Smooth muscle cell (in vitro differentiated cells): ENCODE data around the gene ATL3. TPM values are rescaled to one million over a fixed set of nuclear protein-coding genes. Genes with fewer than 3 reads are reported as not detected.

Experiments used
- DNase-seq: peaks from one replicate; lab custom pipeline; 2025; ENCODE audit not compliant: unreplicated experiment; lab: John Stamatoyannopoulos, UW
- H2AFZ ChIP-seq: fragments of 200-600 bp; sonication (generic); 2 replicates; pipeline ENCODE4 v1.6.0; 2016; ENCODE audit warnings: antibody characterized with exemption, low read depth, mild to moderate bottlenecking
- H3F3A ChIP-seq: fragments of 200-600 bp; sonication (generic); 2 replicates; pipeline ENCODE4 v1.6.0; 2017; ENCODE audit warnings: antibody characterized with exemption, low read depth
- H3K27ac ChIP-seq: fragments of 200-600 bp; sonication (generic); 2 replicates; pipeline ENCODE4 v1.5.1; 2016; ENCODE audit warnings: low read depth, mild to moderate bottlenecking
- H3K27me3 ChIP-seq: fragments of 200-600 bp; sonication (generic); 2 replicates; pipeline ENCODE4 v1.6.1; 2016; ENCODE audit warnings: low read depth, mild to moderate bottlenecking
- H3K36me3 ChIP-seq: fragments of 200-600 bp; sonication (generic); 2 replicates; pipeline ENCODE4 v1.5.1; 2016; ENCODE audit warnings: low read depth
- H3K4me1 ChIP-seq: fragments of 200-600 bp; sonication (generic); 2 replicates; pipeline ENCODE4 v1.5.1; 2016; ENCODE audit warnings: low read depth
- H3K4me2 ChIP-seq: fragments of 200-600 bp; sonication (generic); 2 replicates; pipeline ENCODE4 v1.6.0; 2016; ENCODE audit warnings: mild to moderate bottlenecking
- H3K4me3 ChIP-seq: fragments of 200-600 bp; sonication (generic); 2 replicates; pipeline ENCODE4 v1.5.1; 2016; ENCODE audit warnings: mild to moderate bottlenecking
- H3K79me2 ChIP-seq: fragments of 200-600 bp; sonication (generic); 2 replicates; pipeline ENCODE4 v1.6.0; 2016; ENCODE audit warnings: low read depth, mild to moderate bottlenecking
- H3K9ac ChIP-seq: fragments of 200-600 bp; sonication (generic); 2 replicates; pipeline ENCODE4 v1.6.0; 2016; ENCODE audit warnings: low read depth
- H3K9me3 ChIP-seq: fragments of 200-600 bp; sonication (generic); replicated peaks from 2 replicates; pipeline ENCODE4 v1.5.1; 2016; ENCODE audit warnings: low read depth
- H4K20me1 ChIP-seq: fragments of 200-600 bp; sonication (generic); 2 replicates; pipeline ENCODE4 v1.6.0; 2016; ENCODE audit warnings: low read depth
- CTCF ChIP-seq: fragments of 200-600 bp; sonication (generic); IDR thresholded peaks from 2 replicates; pipeline ENCODE4 v1.5.1; 2017; ENCODE audit warnings: borderline replicate concordance, mild to moderate bottlenecking, antibody characterized with exemption; ENCODE audit not compliant: insufficient read depth, poor library complexity, severe bottlenecking
- WGBS: methylation state at CpG from one replicate; pipeline ENCODE4 v1.1.7; 2016; ENCODE audit warnings: low lambda C conversion rate; 5-methylcytosine and 5-hydroxymethylcytosine counted together
- polyA plus RNA-seq: library from polyadenylated mRNA; unstranded; fragments of >200 nt; fragmentation: Nextera tagmentation; extraction: Ambion mirVana; gene quantifications from 2 replicates; pipeline ENCODE4 v1.2.1, GENCODE V29; 2016
- small RNA-seq: library from RNA; depleted of rRNA; stranded (forward); fragments of <200 nt; gene quantifications from one replicate; pipeline ENCODE3, GENCODE V24; 2014
- total RNA-seq: library from RNA; depleted of rRNA; stranded (reverse); fragments of >200 nt; gene quantifications from 2 replicates; pipeline ENCODE4 v1.2.3, GENCODE V29; 2014

Gene ATL3
- total and polyA plus RNA-seq, 2 experiments from 2014 or later, result 13.0 to 32.5 TPM

GRCh38 chr11:63574856-63575602 lies 96.1 kb downstream of the ATL3 start:
- H3K27me3 ChIP-seq, result no peaks in the 10 kb centered on the region
- no peaks in the 10 kb centered on the region for H4K20me1 ChIP-seq
- H3K4me1 ChIP-seq, result no peaks in the 10 kb centered on the region
- H3K9me3 ChIP-seq, result no peaks in the 10 kb centered on the region
- H3K79me2 ChIP-seq, result no peaks in the 10 kb centered on the region
- peak overlapping the region; percentile 87 for H2AFZ ChIP-seq
- TF ChIP-seq CTCF, result no peak
- H3K36me3 ChIP-seq, result no peaks in the 10 kb centered on the region
- no peak overlapping the region for H3K27ac ChIP-seq
- DNase-seq, result no peak
- no peaks in the 10 kb centered on the region for H3F3A ChIP-seq
- WGBS, result 93% methylated on average over 10 of the region's 10 CpGs
- H3K4me3 ChIP-seq, result peak overlapping the region; percentile 41
- peak overlapping the region; percentile 77 for H3K4me2 ChIP-seq
- no peak overlapping the region for H3K9ac ChIP-seq

Small RNAs within 50 kb of the gene (small RNA-seq; reads per million reads assigned to genes)
- 0.18 reads per million for gene AP000753.3

Other genes with a start within 250 kb of the ATL3 start
- gene PLAAT5, start 180.2 kb downstream of the ATL3 start, total RNA-seq, result 0.04 TPM in 1 of 2 replicates, not detected in the other
- 0.06 TPM in 1 of 2 replicates, not detected in the other for gene PLAAT5, start 180.2 kb downstream of the ATL3 start, polyA plus RNA-seq
- 0.58 TPM in 1 of 2 replicates, not detected in the other for gene LGALS12, start 165.3 kb downstream of the ATL3 start, total RNA-seq
- not detected in 2 replicates for gene LGALS12, start 165.3 kb downstream of the ATL3 start, polyA plus RNA-seq
- not detected in 2 replicates for gene PLAAT4, start 134.6 kb downstream of the ATL3 start, total RNA-seq
- gene PLAAT4, start 134.6 kb downstream of the ATL3 start, polyA plus RNA-seq, result not detected in 2 replicates
- gene PLAAT2, start 108.0 kb downstream of the ATL3 start, total RNA-seq, result not detected in 2 replicates
- not detected in 2 replicates for gene PLAAT2, start 108.0 kb downstream of the ATL3 start, polyA plus RNA-seq
- 2.5 and 5.2 TPM in 2 replicates for gene PLAAT3, start 56.9 kb downstream of the ATL3 start, total RNA-seq
- gene PLAAT3, start 56.9 kb downstream of the ATL3 start, polyA plus RNA-seq, result 0.90 and 5.0 TPM in 2 replicates
- 59.5 and 64.9 TPM in 2 replicates for gene RTN3, start 10.1 kb upstream of the ATL3 start, total RNA-seq
- gene RTN3, start 10.1 kb upstream of the ATL3 start, polyA plus RNA-seq, result 43.5 and 50.9 TPM in 2 replicates
- 14.9 and 15.7 TPM in 2 replicates for gene ZFTA, start 97.4 kb upstream of the ATL3 start, total RNA-seq
- gene ZFTA, start 97.4 kb upstream of the ATL3 start, polyA plus RNA-seq, result 11.0 and 11.1 TPM in 2 replicates
- gene SPINDOC, start 142.1 kb upstream of the ATL3 start, total RNA-seq, result 13.6 and 15.3 TPM in 2 replicates
- 12.1 and 13.7 TPM in 2 replicates for gene SPINDOC, start 142.1 kb upstream of the ATL3 start, polyA plus RNA-seq
- gene MARK2, start 167.7 kb upstream of the ATL3 start, total RNA-seq, result 14.2 and 16.9 TPM in 2 replicates
- gene MARK2, start 167.7 kb upstream of the ATL3 start, polyA plus RNA-seq, result 23.3 and 32.4 TPM in 2 replicates
- gene RCOR2, start 245.8 kb upstream of the ATL3 start, total RNA-seq, result 5.5 and 8.5 TPM in 2 replicates
- gene RCOR2, start 245.8 kb upstream of the ATL3 start, polyA plus RNA-seq, result 8.3 and 8.7 TPM in 2 replicates